Kidney (tissue), 14 donors: ENCODE data around the gene TMEM63A. TPM values are rescaled to one million over a fixed set of nuclear protein-coding genes. Genes with fewer than 3 reads are reported as not detected.
A peak's percentile ranks its signal among the peaks of the same experiment; 100 is the strongest.

Experiments
- DNase-seq, 5 donors: peaks; one replicate each; pipeline ENCODE4 v3.0.0-alpha.2; 2013 to 2020
- FAIRE-seq: peaks from 2 replicates; lab custom pipeline; 2012; peaks lifted over from hg19 to GRCh38; lab: Jason Lieb, UNC
- H3K27ac ChIP-seq, 2 donors: one replicate each; pipeline ENCODE4 v1.7.0; 2013; ENCODE audit warnings: low read depth in 2 of 2, low read length in 2 of 2, inconsistent platforms in 1 of 2
- H3K27me3 ChIP-seq: one replicate; pipeline ENCODE4 v1.7.1; 2013; ENCODE audit warnings: low read length, inconsistent platforms; ENCODE audit not compliant: control insufficient read depth, insufficient read depth
- H3K36me3 ChIP-seq, 3 donors: one replicate each; pipeline versions ENCODE4 v1.7.0 to v1.7.1; 2013; ENCODE audit warnings: low read length in 3 of 3, control low read depth in 1 of 3, inconsistent platforms in 1 of 3; ENCODE audit not compliant: insufficient read depth in 3 of 3, control insufficient read depth in 2 of 3
- H3K4me1 ChIP-seq, 3 donors: one replicate each; pipeline versions ENCODE4 v1.7.0 to v1.7.1; 2013; ENCODE audit warnings: low read length in 3 of 3, inconsistent platforms in 1 of 3, low read depth in 1 of 3; ENCODE audit not compliant: control insufficient read depth in 2 of 3, insufficient read depth in 2 of 3
- H3K4me3 ChIP-seq, 3 donors: one replicate each; pipeline versions ENCODE4 v1.7.0 to v1.8.1; 2013; ENCODE audit warnings: low read length in 3 of 3, control low read depth in 1 of 3, inconsistent platforms in 1 of 3
- H3K9ac ChIP-seq, 3 donors: one replicate each; pipeline versions ENCODE4 v1.7.0 to v1.7.1; 2013; ENCODE audit warnings: low read length in 3 of 3, control low read depth in 1 of 3, inconsistent platforms in 1 of 3
- H3K9me3 ChIP-seq, 3 donors: one replicate each; pipeline versions ENCODE4 v1.7.0 to v1.7.1; 2013; ENCODE audit warnings: low read length in 3 of 3, control low read depth in 1 of 3, inconsistent platforms in 1 of 3; ENCODE audit not compliant: control insufficient read depth in 2 of 3, insufficient read depth in 1 of 3
- CTCF ChIP-seq: IDR thresholded peaks from 3 replicates; pipeline ENCODE4 v1.5.1; 2012; ENCODE audit warnings: mild to moderate bottlenecking, moderate library complexity, borderline replicate concordance; ENCODE audit not compliant: insufficient read depth; ENCODE audit errors: extremely low read depth
- intact Hi-C: fragments of 100-400 bp; cut with DNase I; formaldehyde crosslinking; loops from one replicate; pipeline ENCODE4 v1.11.1; 2022
- polyA plus RNA-seq: library from polyadenylated mRNA; stranded (reverse); fragments of 350-450 nt; fragmentation: Illumina TruSeq; extraction: RNeasy Lipid Tissue Mini Kit (QIAGEN cat#74804); gene quantifications from one replicate; pipeline ENCODE4 v1.2.3, GENCODE V29; 2014; ENCODE audit warnings: low read depth, low replicate concordance; ENCODE audit not compliant: insufficient read depth
- total RNA-seq: library from RNA; stranded (reverse); fragmentation: NEBNext Ultra II Directional; extraction: Animal tissue kit (Norgen Biotek cat#: 25700); gene quantifications from one replicate; pipeline ENCODE4 v1.2.1, GENCODE V29; 2021
- donor health status: control.
- donor health status: control.
- donor health status: control.
- donor health status: control.
- donor health status: control.
- donor health status: DM: yes; HTN: yes; CAD: no.
- donor health status: Normal renal cell carcinoma (clear cell type).

TMEM63A gene
- total and polyA plus RNA-seq, 2 donors from 2014 or later = 25.5 to 159 TPM

GRCh38 chr1:225853441-225853840 is 28.7 kb downstream of the TMEM63A start:
- Histone ChIP-seq H3K9ac (no peak overlapping the region), H3K36me3 (peaks cover 4 to 46% (median 21%) of the 10 kb centered on the region in 3 donors), H3K4me3 (no peak overlapping the region), H3K4me1 (peaks cover 0 to 4% (median 0%) of the 10 kb centered on the region in 3 donors), H3K27ac (no peak overlapping the region), H3K9me3 (no peaks in the 10 kb centered on the region), H3K27me3 (no peaks in the 10 kb centered on the region)
- intact Hi-C loops = no loop called here
- no peak for TF ChIP-seq CTCF
- DNase-seq (no peak), FAIRE-seq (no peak)

DNA sequence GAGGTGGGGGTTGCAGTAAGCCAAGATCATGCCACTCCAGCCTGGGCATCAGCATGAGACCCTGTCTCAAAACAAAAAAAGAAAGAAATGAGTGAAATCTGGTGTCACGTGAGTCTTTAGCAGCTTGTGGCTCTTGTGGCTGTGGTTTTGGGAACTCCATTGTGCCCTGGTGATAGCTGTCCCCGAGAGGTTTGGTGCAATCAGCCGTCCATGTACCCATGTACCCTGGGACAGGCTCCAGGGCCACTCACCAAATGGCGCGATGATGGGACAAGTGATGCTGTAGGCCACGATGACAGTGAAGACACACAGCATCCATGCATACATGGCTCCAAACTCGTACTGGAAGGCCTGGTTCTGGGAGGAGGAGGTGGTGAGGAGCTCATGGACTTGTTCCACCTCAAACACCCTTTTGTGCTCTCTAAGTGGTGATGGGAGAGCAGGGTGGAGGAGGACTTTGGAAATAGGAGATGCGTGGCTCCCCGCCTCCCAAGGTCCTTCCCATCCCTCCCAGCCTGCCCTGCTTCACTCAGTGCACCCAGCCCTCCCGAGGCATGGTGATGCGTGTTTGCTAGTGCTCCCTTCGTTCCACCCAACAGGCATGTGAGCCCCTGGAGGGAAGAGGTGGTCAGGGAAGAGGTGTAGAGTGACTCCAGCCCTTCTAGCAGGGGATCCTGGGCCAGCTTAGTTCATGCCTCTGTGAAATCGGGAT is 29.6 kb downstream of the TMEM63A start:
- Histone ChIP-seq H3K9ac (no peak overlapping the region), H3K27ac (no peak overlapping the region), H3K27me3 (no peaks in the 10 kb centered on the region), H3K4me3 (no peak overlapping the region), H3K36me3 (peaks cover 4 to 47% (median 21%) of the 10 kb centered on the region in 3 donors), H3K9me3 (no peaks in the 10 kb centered on the region), H3K4me1 (peaks cover 0 to 4% (median 0%) of the 10 kb centered on the region in 3 donors)
- intact Hi-C loops = no loop called here
- FAIRE-seq (no peak), DNase-seq (no peak)
- no peak for TF ChIP-seq CTCF

- peaks cover 0 to 4% (median 0%) of the 10 kb centered on the region in 3 donors for H3K4me1 ChIP-seq
- FAIRE-seq (no peak), DNase-seq (peak in 3 of 5 donors; percentile 29 to 84 (median 70))
- H3K27me3 ChIP-seq = no peaks in the 10 kb centered on the region
- no peak overlapping the region for H3K9ac ChIP-seq
- no peak overlapping the region for H3K27ac ChIP-seq
- H3K9me3 ChIP-seq = no peaks in the 10 kb centered on the region
- intact Hi-C loops = no loop called here
- TF ChIP-seq CTCF = no peak
- H3K4me3 ChIP-seq = no peak overlapping the region
- H3K36me3 ChIP-seq = peaks cover 4 to 51% (median 18%) of the 10 kb centered on the region in 3 donors
Observed at GRCh38 chr1:225851805-225852204, 30.4 kb downstream of the TMEM63A start.
